ENCODE measurements around the gene FAM89B.

Gene FAM89B

DNA sequence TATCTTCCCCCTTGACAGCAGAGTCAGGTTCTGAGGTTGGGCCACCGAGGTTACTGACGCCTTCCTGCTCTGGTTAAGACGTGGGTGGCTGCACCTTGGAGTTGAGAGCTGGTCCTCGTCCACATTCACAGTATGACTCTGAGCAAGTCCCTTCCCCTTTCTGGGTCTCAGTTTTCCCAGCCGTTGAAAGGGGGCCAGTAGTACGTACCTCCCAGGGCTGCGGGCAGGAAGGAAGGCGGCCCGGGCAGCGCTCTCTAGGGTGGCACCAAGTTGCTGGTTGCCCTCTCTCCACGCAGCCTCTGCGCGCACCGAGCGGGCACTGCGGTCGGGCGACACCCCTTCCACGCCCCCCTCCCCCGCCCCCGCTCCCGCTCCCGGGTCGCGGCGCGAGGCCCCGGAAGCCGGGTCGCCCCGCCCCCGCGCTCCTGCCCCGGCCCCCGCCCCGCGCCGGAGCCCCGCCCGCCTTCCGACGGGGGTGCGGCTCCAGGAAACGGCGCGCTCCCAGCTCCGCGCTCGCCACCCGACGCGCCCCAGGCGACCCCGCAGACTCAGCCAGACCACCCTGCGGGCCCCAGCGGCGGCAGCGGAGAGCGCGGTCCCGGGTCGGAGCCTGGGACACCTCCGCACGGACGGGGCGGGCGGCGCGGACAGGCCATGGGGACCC is 3.4 kb downstream of the FAM89B start, which contains the start of gene EHBP1L1:
Gene EHBP1L1 (plus strand): TSS at position 486 of the 664 bp plus-strand sequence. CDS start 250 bp downstream, outside the sequence.
- peak; percentile 78 for DNase-seq

DNA sequence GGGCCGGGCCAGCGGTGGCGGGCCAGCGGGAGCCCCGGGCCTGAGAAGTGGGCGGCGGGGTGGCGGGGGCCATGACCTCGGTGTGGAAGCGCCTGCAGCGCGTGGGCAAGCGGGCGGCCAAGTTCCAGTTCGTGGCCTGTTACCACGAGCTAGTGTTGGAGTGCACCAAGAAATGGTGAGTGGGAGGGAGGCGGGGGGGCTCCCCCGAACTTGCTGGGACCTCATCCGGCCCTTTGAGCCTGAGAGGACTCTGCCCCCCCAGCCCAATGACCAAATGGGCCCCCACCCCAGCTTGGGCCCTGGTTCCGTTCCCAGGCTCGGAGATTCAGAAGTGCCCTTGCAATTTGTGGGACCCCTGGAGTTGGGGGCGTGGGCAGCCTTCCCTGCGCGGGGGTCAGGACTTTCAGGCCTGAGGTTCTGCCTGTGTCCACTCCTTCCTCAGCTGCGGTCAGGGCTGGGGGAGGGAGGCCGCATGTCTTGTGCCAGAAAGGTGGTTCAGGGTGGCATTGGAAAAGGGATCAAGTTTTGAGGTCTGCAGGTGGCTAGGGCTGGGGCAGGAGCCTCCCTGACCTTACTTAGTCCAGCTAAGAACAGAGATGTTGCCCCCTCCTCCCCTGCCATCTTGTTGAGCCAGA is 4.0 kb downstream of the FAM89B start:
- no peak for DNase-seq

DNA sequence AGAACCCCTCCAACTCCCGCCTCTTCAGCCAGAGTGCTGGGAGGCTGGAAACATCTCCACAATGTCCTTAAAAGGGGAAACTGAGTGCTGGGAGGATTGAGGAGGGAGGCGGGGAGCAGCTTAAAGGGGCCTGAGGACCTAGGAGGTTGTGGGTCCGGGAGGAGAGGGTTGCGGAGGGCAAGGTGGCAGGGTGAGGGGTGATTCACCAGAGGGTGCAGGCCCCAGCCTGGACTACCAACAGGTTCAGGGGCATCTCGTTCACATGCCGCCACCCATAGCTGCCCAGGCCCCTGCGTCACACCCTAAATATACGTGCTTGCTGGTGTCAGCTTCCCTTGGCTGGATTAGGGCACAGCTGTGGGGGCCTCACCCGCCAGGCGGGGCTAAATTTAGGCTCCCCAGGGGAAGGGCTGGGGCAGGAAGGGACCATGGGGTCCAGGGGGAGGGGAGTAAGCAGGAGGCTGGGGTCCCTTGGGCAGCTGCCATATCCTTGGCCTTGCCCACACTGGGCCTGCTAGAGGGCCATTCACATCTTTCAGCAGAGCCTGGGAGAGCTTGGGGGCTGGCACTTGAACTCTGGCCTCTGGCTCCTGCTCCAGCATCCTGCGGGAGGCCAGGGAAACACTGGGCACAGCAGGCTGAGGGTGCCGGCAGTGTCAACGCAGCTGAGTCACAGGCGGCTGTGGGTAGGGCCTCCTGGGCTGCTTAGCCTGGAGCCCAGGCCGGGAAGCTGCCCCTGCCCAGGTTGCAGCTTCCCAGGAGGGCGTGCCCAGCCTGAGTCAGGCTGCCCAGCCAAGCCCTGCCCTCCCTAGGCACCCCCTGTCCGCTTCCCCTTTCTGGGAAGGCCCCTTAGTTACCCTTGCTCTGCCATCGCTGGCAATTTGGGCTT is 4.8 kb downstream of the FAM89B start:
- peak; percentile 85 for DNase-seq

DNA sequence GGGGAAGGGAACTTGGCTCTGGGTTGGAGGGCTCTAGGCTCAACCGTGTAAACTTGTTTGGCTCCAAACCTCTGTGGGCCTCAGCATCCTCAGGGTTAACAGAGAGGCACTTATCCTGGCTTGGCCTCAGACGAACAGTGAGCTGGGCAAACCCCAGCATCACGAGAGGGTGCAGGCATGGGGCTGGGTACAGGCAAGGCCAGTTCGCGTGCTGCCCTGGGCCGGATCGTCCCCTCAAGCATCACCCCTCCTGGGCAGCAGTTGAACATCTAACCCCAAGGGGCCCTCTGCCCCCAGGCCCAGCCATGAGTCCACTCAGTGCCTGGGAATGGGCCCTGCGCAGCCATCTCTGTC is 5.4 kb downstream of the FAM89B start:
- no peak for DNase-seq

DNA sequence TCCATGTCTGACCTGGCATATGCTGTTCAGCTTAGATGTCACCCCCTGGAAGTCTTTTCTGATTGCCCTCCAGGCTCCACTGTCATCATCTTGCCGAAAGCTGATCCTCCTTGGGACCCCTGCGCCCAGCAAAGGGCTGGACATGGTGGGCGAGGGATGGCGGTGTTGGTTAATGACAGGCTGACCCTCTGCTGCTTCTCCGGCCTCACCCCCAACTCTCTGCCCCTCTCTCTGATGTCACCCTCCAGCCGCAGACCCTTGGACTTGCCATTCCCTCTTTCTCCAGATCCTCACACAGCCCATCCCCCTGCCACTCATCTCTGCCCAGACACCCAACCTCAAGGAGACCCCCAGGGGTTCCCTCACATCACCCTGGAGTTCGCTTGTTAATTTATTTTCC is 5.8 kb downstream of the FAM89B start:
- DNase-seq, result no peak

DNA sequence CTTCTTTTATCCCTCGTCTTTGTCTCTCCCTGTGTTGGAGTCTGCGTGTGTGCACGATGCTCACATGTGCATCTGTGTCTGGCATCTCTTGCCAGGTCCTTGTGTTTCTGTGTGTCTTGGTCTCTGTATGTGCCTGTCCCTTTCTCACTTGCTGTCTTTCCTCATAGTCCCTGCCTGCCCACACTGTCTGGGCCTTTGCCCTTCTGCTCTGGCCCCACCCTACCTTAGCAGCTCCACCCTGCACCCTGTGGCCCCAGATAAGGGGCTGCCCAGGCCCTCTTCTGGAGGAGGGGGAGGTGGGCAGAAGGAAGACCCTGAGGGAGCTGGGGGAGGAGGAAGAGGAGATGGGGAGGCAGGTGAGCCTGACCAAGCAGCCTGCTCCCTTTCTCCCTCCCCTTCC is 6.3 kb downstream of the FAM89B start:
- no peak for DNase-seq

DNA sequence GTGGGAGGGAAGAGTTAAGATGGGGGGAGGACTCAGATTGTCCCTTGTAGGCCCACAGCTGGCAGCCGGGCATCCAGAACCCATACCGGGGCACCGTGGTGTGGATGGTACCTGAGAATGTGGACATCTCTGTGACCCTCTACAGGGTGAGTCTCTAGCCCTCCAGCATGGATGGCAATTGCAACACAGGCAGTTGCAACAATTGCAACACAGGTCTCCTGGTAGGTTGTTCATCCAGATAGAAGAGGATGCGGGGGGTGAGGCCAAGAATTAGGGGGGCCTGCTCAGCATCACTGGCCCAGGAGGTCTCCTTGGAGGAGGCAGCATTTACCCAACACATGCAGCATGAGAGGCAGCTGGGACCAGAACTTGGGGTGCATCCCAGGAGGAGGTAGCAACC is 7.0 kb downstream of the FAM89B start:
- no peak for DNase-seq

DNA sequence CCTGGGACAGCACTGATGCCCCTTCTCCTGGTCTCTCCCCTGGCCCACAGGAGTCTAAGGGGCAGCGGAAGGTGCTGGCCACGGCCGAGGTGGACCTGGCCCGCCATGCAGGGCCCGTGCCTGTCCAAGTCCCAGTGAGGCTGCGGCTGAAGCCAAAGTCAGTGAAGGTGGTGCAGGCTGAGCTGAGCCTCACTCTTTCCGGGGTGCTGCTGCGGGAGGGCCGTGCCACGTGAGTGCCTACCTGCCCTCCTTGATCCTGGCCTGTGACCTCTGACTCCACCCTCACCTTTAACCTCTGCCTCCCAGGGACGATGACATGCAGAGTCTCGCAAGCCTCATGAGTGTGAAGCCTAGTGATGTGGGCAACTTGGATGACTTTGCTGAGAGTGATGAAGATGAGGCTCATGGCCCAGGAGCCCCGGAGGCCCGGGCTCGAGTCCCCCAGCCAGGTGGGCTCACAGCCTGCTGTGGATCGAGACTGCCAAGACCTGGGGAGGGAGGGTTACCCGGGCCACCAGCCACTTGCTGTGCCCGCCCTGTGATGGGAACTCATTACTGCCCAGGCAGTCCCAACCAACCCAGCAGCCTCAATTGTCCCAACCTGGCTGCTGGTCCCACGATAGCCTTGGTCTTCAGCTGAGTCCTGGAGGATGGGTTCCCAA is 7.8 kb downstream of the FAM89B start:
- DNase-seq, result no peak

DNA sequence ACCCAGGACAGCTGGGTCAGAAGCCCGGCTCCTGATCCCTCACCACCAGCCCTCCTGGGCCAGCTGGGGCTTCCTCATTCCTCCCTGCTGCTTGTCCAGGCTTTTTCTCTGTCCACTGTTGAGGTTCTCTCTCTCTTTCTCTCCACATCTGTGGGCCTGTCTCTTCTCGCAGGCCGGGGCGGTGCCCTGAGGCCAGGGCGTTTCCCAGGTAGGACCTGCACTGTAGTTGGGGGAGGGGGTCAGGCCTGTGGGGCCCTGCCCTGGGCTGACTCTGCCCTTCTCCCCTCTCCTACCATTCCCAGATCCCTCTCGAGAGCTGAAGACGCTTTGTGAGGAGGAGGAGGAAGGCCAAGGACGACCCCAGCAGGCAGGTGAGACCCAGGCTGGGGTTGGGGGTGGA is 8.4 kb downstream of the FAM89B start:
- no peak for DNase-seq

DNA sequence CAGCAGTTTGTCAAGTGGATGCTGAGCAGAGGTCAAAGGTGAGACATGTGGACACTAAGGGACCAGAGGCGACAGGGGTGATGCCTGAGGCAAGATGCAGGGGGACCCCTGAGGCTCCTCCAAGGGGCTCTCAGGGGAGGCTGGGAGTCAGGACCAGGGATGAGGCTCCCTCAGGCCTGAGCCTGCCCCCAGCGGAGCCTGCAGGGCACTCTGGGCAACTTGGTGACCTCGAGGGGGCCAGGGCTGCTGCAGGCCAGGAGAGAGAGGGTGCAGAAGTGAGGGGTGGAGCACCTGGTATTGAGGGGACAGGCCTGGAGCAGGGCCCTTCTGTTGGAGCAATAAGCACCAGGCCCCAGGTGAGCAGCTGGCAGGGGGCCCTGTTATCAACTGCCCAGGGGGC is 9.6 kb downstream of the FAM89B start:
- no peak for DNase-seq

DNA sequence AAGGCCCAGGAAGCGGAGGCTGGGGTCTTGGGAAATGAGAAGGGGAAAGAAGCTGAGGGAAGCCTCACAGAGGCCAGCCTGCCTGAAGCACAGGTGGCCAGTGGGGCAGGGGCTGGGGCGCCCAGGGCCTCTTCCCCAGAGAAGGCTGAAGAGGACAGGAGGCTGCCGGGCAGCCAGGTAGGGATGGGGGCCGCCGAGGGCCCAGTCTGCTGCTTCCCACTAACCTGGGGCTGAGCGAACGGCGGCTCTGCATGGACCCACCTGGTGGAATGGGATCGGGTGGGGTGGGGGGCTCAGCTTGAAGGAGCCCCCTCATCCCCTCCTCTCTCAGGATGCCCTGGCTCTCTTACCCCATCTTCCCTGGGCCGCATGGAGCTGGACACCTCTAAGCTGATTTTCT is 11.3 kb downstream of the FAM89B start:
- no peak for DNase-seq

DNA sequence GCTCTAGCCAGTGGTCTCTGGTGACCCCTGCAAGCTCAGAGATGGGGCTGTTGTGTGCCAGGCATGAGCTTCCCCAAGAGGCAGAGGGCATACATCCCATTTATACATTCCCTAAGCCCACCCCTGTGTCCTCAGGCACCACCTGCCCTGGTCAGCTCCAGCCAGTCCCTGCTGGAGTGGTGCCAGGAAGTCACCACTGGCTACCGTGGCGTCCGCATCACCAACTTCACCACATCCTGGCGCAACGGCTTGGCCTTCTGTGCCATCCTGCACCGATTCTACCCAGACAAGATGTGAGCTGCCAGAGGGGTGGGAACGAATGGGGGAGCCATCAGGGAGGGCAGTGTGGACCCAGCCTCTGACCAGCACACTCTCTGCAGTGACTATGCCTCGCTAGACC is 11.8 kb downstream of the FAM89B start:
- DNase-seq, result no peak

DNA sequence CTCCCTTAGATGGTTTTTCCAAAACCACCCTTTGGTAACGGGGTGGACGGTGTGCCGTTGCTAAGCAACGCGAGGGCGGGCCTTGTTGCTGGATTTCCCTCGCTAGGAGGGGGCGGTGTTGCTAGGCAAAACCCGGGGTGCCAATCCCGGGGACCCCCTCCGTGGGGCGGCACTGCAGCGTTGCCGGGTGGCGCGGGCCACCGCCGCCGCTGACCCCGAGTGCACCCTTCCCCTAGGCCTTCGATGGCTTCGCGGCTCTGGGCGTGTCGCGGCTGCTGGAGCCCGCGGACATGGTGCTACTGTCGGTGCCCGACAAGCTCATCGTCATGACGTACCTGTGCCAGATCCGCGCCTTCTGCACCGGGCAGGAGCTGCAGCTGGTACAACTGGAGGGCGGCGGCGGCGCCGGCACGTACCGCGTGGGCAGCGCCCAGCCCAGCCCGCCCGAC is 12.4 kb downstream of the FAM89B start:
- DNase-seq, result peak; percentile 55

DNA sequence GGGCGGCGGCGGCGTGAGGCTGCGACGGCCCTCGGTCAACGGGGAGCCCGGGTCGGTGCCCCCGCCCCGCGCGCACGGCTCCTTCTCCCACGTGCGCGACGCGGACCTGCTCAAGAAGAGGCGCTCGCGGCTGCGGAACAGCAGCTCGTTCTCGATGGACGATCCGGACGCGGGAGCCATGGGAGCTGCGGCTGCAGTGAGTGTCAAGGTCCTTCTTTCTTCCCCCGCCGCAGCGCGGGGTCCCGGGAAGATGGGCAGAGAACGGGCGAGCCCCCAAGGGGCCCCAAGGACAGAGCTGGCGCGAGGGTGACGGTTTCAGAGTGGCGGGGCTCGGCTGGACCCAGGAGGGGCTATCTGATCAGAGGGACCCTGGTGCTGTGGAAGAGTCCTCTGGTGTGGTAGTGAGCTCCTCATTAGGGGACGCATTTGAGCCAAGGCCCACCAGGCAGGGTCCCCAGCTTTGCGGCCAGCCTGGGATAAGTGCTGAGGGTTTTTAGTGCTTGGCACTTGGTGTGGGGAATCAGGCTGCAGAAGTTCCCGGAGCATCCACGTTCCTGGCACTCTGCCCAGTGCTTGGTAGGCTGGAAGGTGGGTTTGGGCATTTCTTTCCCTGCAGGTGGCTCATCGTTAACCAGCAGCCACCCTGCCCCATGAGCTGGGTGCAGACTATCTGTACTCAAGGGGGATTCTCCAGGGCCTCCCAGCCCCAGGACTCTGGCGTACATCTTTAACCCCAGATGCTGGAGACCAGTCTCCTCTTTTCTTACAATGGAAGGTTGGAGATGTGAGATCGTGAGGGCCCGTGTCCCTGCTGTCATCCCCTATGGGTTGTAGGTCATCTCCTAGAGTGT is 13.3 kb downstream of the FAM89B start:
- DNase-seq, result no peak

DNA sequence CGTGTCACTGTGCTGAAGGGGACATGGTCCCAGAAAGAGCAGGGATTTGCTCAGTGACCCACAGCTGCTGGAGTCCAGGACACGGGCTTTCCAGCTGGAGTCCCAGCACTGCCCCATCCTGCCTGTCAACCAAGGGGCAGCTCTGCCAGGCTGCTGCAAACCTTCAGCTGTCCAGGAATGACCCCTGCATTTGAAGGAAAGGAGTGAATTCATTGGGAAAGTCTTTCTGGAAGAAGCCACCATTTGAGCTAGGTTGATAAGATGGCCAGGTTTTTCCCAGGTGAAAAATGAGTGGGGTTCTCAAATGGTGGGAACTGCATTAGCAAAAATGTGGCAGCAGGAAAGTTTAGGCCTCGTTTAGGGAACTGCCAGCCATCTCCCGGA is 13.9 kb downstream of the FAM89B start:
- no peak for DNase-seq

DNA sequence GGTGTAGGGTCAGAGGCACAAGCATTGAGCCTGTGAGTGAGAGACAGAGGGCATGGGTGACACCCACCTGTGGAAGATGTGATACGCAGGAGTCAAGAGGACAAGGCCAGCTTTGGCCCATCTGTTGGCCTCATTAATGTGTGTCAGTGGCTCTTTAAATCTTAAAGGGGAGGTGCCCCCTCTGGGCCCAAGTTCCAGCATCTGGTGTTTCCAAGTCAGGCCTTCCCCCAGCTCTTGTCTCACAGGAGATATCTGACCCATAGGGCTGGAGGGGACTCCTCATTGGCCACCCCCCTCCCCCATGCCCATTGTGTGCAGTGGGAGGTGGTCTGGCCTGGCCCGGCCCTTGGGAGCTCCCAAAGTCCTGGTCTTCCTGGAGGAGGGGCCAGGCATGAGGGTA is 14.3 kb downstream of the FAM89B start:
- DNase-seq, result no peak

DNA sequence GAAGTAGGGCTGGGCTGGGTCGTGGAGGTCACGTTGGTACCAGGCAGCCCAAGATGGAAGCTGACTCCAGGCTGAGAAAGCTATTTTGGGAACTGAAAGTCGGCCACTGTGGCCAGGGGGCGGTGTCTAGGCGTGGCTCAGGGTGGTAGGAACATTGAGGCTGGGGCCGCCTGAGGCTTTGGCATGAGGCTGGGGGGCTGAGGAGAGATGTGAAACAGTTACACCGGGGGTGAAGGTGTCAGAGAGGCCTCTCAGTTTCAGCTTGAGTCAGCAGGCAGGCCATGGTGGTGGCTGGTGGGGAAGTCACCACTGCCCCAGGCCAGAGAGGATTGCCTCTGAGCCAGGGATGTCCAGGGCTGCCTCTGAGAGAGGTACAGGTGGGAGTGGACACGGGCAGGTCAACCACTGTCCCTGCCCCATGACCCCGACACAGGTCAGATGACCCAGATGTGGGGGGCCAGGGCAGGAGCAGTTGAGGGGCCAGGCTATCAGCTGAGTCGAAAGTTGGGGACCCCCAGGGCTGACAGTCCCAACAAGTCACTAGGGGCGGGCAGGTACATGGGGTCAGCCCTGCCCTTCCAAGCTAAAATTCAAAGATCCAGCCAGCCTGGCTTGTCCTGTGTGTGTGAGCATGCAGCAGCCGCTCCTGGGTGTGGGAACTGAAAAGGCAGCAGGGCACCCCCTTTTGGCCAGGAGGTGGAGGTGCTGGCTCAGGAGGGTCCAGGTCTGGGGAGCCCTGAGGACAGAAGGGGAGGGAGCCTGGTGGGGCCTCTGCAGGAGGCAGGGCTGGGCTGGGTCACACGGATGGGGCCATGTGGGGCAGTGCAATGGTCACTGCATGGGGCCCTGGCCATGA is 16.1 kb downstream of the FAM89B start:
- peak; percentile 75 for DNase-seq

DNA sequence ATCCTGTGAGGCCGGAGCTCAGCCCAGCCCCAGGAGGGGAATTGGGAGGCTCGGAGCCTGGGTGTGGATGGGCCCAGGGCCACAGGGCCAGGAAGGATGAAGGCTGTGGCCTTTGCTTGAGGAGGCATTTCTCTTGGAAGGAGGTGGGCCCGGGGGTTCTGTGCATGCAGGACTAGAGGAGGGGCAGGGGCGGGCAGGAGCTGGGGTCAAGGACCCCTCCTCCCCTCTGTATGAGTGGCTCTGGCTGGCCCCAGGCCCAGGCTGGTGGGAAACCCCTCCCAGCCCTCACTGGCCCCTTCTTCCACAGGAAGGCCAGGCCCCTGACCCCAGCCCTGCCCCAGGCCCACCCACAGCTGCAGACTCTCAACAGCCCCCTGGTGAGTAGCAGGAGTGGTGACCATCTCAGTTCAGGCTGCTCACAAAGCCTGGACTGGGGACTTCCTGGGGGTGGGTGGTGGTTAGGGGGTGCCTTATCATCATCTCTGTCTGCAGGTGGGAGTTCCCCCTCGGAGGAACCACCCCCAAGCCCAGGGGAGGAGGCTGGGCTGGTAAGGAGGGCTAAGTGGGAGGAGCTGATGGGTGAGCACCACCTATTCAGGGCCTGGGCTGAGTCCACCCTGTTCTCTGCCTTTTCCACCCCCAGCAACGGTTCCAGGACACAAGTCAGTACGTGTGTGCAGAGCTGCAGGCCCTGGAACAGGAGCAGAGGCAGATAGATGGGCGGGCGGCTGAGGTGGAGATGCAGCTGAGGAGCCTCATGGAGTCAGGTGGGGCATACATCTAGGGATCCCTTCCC is 17.3 kb downstream of the FAM89B start:
- DNase-seq, result no peak

DNA sequence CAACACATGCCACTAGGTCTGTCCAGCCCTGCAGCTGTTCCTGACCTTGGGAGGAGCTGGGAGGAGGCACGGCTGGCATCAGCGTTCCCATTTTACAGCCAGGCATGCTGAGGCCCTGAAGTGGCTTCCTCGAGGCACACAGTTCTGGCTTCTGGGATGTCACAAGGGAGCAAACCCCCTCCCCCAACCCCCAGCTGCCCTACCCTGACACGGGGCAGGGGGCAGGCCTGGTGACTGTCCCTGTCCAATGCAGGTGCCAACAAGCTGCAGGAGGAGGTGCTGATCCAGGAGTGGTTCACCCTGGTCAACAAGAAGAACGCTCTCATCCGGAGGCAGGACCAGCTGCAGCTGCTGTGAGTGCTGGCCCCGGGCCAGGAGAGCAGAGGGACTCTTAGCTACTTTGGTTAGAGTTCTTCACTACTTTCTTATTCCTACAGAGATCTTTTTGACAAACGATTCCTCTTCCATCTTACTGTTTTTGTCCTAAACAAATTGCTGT is 18.0 kb downstream of the FAM89B start:
- peak; percentile 87 for DNase-seq

Data from femur (tissue), 1 donor.